Mammary epithelial cell (primary cell): ENCODE data around the gene CDH13.

Experiments used
- CTCF ChIP-seq, 2 donors: IDR thresholded peaks in 1 of 2; conservative IDR thresholded peaks in 1 of 2; 2 replicates each; pipeline ENCODE4 v1.5.1; 2011 to 2012; ENCODE audit warnings: inconsistent platforms in 2 of 2, low read length in 2 of 2, mild to moderate bottlenecking in 2 of 2, control low read depth in 1 of 2, low read depth in 1 of 2; ENCODE audit not compliant: insufficient read depth in 1 of 2; ENCODE audit errors: extremely low read depth in 1 of 2
- EZH2 ChIP-seq: IDR thresholded peaks from 2 replicates; pipeline ENCODE4 v1.6.1; 2012; ENCODE audit warnings: low read length, inconsistent platforms, borderline replicate concordance

GRCh38 chr16:83717814-83718213, 1091.0 kb downstream of the CDH13 start:
- no peak for TF ChIP-seq CTCF (conservative IDR thresholded peaks at IDR 0.05 in 1 of 2, IDR thresholded peaks at IDR 0.05 in 1 of 2; ENCODE audit: extremely low read depth in 1 of 2, insufficient read depth in 1 of 2, low read depth in 1 of 2, low read length in 2 of 2)
- no peak for TF ChIP-seq EZH2
